Testis (tissue), 3 donors: ENCODE results near the gene SH2D3C. TPM values are rescaled to one million over a fixed set of nuclear protein-coding genes. Genes with fewer than 3 reads are reported as not detected.

ENCODE experiments used
- DNase-seq: peaks from one replicate; pipeline ENCODE4 v3.0.0-alpha.2; 2019
- H3K27ac ChIP-seq, 2 donors: fragments of 200-600 bp; sonication (generic); one replicate each; pipeline ENCODE4 v1.5.1; 2019
- H3K27me3 ChIP-seq: fragments of 200-600 bp; sonication (generic); one replicate; pipeline ENCODE4 v1.5.1; 2019
- H3K36me3 ChIP-seq: fragments of 200-600 bp; sonication (generic); one replicate; pipeline ENCODE4 v1.5.1; 2017; ENCODE audit warnings: low read depth; ENCODE audit errors: missing control alignments
- H3K4me1 ChIP-seq: fragments of 200-600 bp; sonication (generic); one replicate; pipeline ENCODE4 v1.5.1; 2019
- H3K4me3 ChIP-seq, 2 donors: fragments of 200-600 bp; sonication (generic); one replicate each; pipeline ENCODE4 v1.5.1; 2017 to 2019
- H3K9me3 ChIP-seq: fragments of 200-600 bp; sonication (generic); one replicate; pipeline ENCODE4 v1.5.1; 2017
- CTCF ChIP-seq, 3 experiments: fragments of 450-650 bp in 2 of 3; fragments of 200-600 bp in 1 of 3; sonication (generic) in 1 of 3; IDR thresholded peaks; one replicate each; pipeline ENCODE4 v1.5.1; 2016 to 2019; ENCODE audit warnings: antibody characterized with exemption in 3 of 3, mild to moderate bottlenecking in 2 of 3, moderate library complexity in 1 of 3
- POLR2A ChIP-seq: fragments of 450-650 bp; IDR thresholded peaks from one replicate; pipeline ENCODE4 v1.6.1; 2017; ENCODE audit warnings: antibody characterized with exemption, mild to moderate bottlenecking, moderate library complexity
- WGBS, 2 donors: methylation state at CpG; one replicate each; pipeline ENCODE4 v1.1.5; 2018; 5-methylcytosine and 5-hydroxymethylcytosine counted together
- intact Hi-C: fragments of 100-400 bp; cut with DNase I; formaldehyde crosslinking; loops from one replicate; pipeline ENCODE4 v1.15.1; 2023; ENCODE audit warnings: low total_unique reads
- polyA plus RNA-seq: library from polyadenylated mRNA; stranded (reverse); fragments of 350-450 nt; fragmentation: Illumina TruSeq; extraction: RNeasy Lipid Tissue Mini Kit (QIAGEN cat#74804); gene quantifications from one replicate; pipeline ENCODE4 v1.2.3, GENCODE V29; 2014; ENCODE audit warnings: low read depth, low replicate concordance; ENCODE audit not compliant: insufficient read depth
- total RNA-seq, 2 donors: library from RNA; depleted of rRNA; stranded (reverse); fragments of >200 nt; gene quantifications; one replicate each; pipeline ENCODE4 v1.2.3, GENCODE V29; 2016

Gene SH2D3C
- total and polyA plus RNA-seq, 3 donors from 2014 or later, result 6.6 to 9.6 (median 8.8) TPM

DNA sequence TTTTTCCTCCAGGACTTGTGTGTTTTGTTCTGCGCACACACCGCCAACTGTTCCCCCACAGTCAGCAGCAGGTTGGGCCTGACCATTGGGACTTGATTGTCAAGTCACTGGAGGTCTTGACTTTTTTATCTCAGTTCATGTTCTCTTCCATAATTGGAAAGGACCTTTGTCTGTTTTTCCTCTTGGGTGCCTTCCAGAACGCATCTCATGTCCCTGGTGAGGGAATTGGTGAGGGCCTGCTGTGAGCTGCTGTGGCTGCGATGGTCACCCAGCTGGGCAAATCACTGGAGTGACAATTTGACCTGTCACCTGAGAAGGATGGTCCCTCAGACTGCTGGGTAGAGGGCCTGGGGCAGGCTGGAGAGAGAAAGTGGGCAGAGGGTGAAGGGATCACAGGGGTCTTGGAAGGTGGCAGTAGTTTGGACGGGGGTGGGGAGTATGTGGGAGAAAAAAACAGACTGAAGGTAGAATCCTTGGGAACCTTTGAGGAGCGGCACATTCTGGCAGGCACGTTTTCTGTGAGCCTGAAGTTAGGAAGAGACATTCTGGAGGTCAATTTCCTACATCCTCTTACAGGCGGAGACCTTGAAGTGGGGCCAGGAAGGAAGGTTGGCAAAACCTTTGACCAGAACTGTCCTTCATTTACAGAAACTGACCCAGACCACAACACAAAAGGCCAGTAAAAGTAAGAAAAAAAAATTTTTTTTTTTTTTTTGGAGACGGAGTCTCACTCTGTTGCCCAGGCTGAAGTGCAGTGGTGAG, 11.8 kb upstream of the SH2D3C start:
- Histone ChIP-seq H3K9me3 (no peaks in the 10 kb centered on the region), H3K36me3 (no peaks in the 10 kb centered on the region), H3K27ac (peak overlapping the region; percentile 32 to 50), H3K4me1 (peaks cover 50% of the 10 kb centered on the region), H3K27me3 (no peaks in the 10 kb centered on the region), H3K4me3 (no peak overlapping the region)
- WGBS, 2 donors, result 48 to 59% methylated on average over 9 of the region's 9 CpGs
- TF ChIP-seq CTCF (IDR thresholded peaks at IDR 0.05) (no peak), POLR2A (no peak)
- intact Hi-C loops, result no loop called here
- peak; percentile 46 for DNase-seq

GRCh38 chr9:127789179-127789578, 10.7 kb upstream of the SH2D3C start:
- H3K27me3 ChIP-seq, result no peaks in the 10 kb centered on the region
- no peaks in the 10 kb centered on the region for H3K9me3 ChIP-seq
- peak overlapping the region; percentile 32 to 50 for H3K27ac ChIP-seq
- DNase-seq, result no peak
- H3K36me3 ChIP-seq, result no peaks in the 10 kb centered on the region
- no peak overlapping the region for H3K4me3 ChIP-seq
- TF ChIP-seq CTCF (IDR thresholded peaks at IDR 0.05) (no peak), POLR2A (no peak)
- H3K4me1 ChIP-seq, result peaks cover 50% of the 10 kb centered on the region
- intact Hi-C loops, result loop anchor here (10.0 kb wide), 1 partner anchor 76 kb away; no protein-coding TSS in a partner anchor
- 76 to 80% methylated on average over 25 of the region's 25 CpGs for WGBS, 2 donors

DNA sequence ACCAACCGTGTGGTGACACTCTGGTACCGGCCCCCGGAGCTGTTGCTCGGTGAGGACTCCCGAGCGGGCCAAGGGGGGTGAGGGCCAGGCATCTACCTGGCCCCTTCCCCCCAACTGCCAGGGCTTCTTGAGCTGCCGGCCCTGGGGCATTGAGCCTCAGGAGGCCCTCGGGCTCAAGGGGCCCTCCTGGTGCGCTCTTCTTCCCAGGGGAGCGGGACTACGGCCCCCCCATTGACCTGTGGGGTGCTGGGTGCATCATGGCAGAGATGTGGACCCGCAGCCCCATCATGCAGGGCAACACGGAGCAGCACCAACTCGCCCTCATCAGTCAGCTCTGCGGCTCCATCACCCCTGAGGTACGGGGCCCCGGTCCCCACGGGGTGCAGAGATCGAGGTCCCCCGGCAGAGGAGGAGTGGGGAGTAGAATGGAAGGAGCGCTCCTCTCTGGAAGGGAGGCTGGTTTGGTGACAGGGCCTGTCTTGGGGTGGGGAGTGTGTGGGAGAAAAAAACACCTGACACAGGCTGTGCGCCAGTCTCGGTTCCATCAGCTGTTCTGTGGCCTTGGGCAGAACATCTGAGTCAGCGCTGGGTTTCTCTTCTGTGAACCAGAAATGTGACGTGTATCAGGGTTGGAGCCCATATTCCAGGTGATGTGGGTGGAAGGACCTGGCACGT, 10.0 kb upstream of the SH2D3C start:
- Histone ChIP-seq H3K27me3 (no peaks in the 10 kb centered on the region), H3K9me3 (no peaks in the 10 kb centered on the region), H3K36me3 (no peaks in the 10 kb centered on the region), H3K4me1 (peaks cover 51% of the 10 kb centered on the region), H3K4me3 (no peak overlapping the region), H3K27ac (peak overlapping the region in 1 of 2 donors; percentile 32)
- TF ChIP-seq POLR2A (no peak), CTCF (IDR thresholded peaks at IDR 0.05) (no peak)
- no peak for DNase-seq
- 74 to 79% methylated on average over 12 to 21 of the region's 26 CpGs for WGBS, 2 donors
- intact Hi-C loops, result loop anchor here (10.0 kb wide), 1 partner anchor 76 kb away; no protein-coding TSS in a partner anchor

DNA sequence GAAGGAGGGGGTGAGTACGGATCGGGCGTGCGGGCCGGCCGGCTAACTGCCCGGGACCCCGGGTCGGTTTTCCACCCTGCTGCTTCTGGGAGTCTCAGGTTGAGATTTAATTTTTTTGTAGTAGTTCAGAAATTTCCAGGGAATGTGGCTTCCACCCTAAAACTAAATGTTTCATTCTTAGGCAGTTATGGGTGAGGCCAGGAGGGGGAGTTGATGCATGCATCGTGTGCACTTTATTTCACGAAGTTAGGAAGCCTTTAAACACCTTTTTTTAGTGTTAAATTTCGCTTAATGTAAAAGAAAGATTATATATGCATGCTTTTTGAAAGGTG, 8.3 kb upstream of the SH2D3C start:
- peak; percentile 31 to 63 (median 45) for TF ChIP-seq CTCF (IDR thresholded peaks at IDR 0.05)
- no peak for TF ChIP-seq POLR2A
- H3K36me3 ChIP-seq, result no peaks in the 10 kb centered on the region
- WGBS, 2 donors, result 1% methylated on average over 12 of the region's 12 CpGs
- intact Hi-C loops, result loop anchor here (10.0 kb wide), 1 partner anchor 78 kb away; no protein-coding TSS in a partner anchor
- H3K27me3 ChIP-seq, result no peaks in the 10 kb centered on the region
- H3K4me3 ChIP-seq, result peak overlapping the region; percentile 92 to 98
- peaks cover 47% of the 10 kb centered on the region for H3K4me1 ChIP-seq
- H3K27ac ChIP-seq, result peak overlapping the region; percentile 75 to 95
- H3K9me3 ChIP-seq, result no peaks in the 10 kb centered on the region
- DNase-seq, result no peak
